ENCODE results near the gene SNAPC2. TPM values are rescaled to one million over a fixed set of nuclear protein-coding genes. Genes with fewer than 3 reads are reported as not detected.

The SNAPC2 gene
- total and polyA plus RNA-seq, 5 donors from 2014 or later = 12.1 to 22.1 (median 17.2) TPM

- H3K27ac Mint-ChIP-seq = no peak within 1 kb of the TSS
These were observed 45.9 kb upstream of the SNAPC2 start, which contains the start of gene PRR36 for GRCh38 chr19:7874076-7874896. Gene PRR36, minus strand, starts transcription at chr19:7874390. Its CDS starts 701 bp downstream, at chr19:7873689.

GRCh38 chr19:7874897-7875273, 45.3 kb upstream of the SNAPC2 start:
- Mint-ChIP-seq H3K36me3 (no peaks in the 10 kb centered on the region), H3K27me3 (peaks cover 39% of the 10 kb centered on the region), H3K9me3 (peaks cover 0 to 3% (median 0%) of the 10 kb centered on the region in 7 donors), H3K4me1 (peaks cover 0 to 34% (median 9%) of the 10 kb centered on the region in 4 donors), H3K4me3 (peak overlapping the region in 3 of 4 donors; percentile 25 to 72 (median 70)), H3K27ac (no peak overlapping the region)
- H3K4me3 ChIP-seq (ENCODE audit: low read depth, low read length) = no peak overlapping the region
- H3K36me3 ChIP-seq (ENCODE audit: control insufficient read depth, insufficient read depth, low read length) = no peaks in the 10 kb centered on the region
- H3K9me3 ChIP-seq (ENCODE audit: control insufficient read depth in 2 of 2, low read length in 2 of 2) = no peaks in the 10 kb centered on the region
- peaks cover 39% of the 10 kb centered on the region for H3K4me1 ChIP-seq (ENCODE audit: control insufficient read depth, insufficient read depth, low read length, poor library complexity, severe bottlenecking)
- no peak overlapping the region for H3K27ac ChIP-seq (ENCODE audit: insufficient read depth, low read length, poor library complexity, severe bottlenecking)
- DNase-seq (peak in 1 of 3 donors; percentile 35), ATAC-seq (ENCODE audit: low read depth in 2 of 2) (no peak)
- H3K27me3 ChIP-seq (ENCODE audit: control insufficient read depth, insufficient read depth, low read length) = peaks cover 4% of the 10 kb centered on the region

More at GRCh38 chr19:7874076-7874896, 45.9 kb upstream of the SNAPC2 start, which contains the start of gene PRR36:
- no peak within 1 kb of the TSS for H3K4me3 ChIP-seq (ENCODE audit: low read depth, low read length)
- no peaks in the 10 kb centered on the region for H3K36me3 ChIP-seq (ENCODE audit: control insufficient read depth, insufficient read depth, low read length)
- H3K27me3 Mint-ChIP-seq = peaks cover 39% of the 10 kb centered on the region
- H3K4me1 Mint-ChIP-seq = peaks cover 0 to 34% (median 9%) of the 10 kb centered on the region in 4 donors
- DNase-seq (no peak), ATAC-seq (ENCODE audit: low read depth in 2 of 2) (no peak)
- H3K36me3 Mint-ChIP-seq = no peaks in the 10 kb centered on the region
- peaks cover 0 to 3% (median 0%) of the 10 kb centered on the region in 7 donors for H3K9me3 Mint-ChIP-seq
- peaks cover 4% of the 10 kb centered on the region for H3K27me3 ChIP-seq (ENCODE audit: control insufficient read depth, insufficient read depth, low read length)
- H3K9me3 ChIP-seq (ENCODE audit: control insufficient read depth in 2 of 2, low read length in 2 of 2) = no peaks in the 10 kb centered on the region
- H3K4me1 ChIP-seq (ENCODE audit: control insufficient read depth, insufficient read depth, low read length, poor library complexity, severe bottlenecking) = peaks cover 45% of the 10 kb centered on the region
- peak within 1 kb of the TSS in 3 of 4 donors; percentile 25 to 84 (median 77) for H3K4me3 Mint-ChIP-seq
- no peak within 1 kb of the TSS for H3K27ac ChIP-seq (ENCODE audit: insufficient read depth, low read length, poor library complexity, severe bottlenecking)

- Histone ChIP-seq H3K36me3 (ENCODE audit: control insufficient read depth, insufficient read depth, low read length) (no peaks in the 10 kb centered on the region), H3K4me1 (ENCODE audit: control insufficient read depth, insufficient read depth, low read length, poor library complexity, severe bottlenecking) (peaks cover 21% of the 10 kb centered on the region), H3K9me3 (ENCODE audit: control insufficient read depth in 2 of 2, low read length in 2 of 2) (no peaks in the 10 kb centered on the region), H3K27me3 (ENCODE audit: control insufficient read depth, insufficient read depth, low read length) (peaks cover 2% of the 10 kb centered on the region), H3K27ac (ENCODE audit: insufficient read depth, low read length, poor library complexity, severe bottlenecking) (no peak overlapping the region), H3K4me3 (ENCODE audit: low read depth, low read length) (no peak overlapping the region)
- Mint-ChIP-seq H3K4me3 (no peak overlapping the region), H3K27me3 (peaks cover 26% of the 10 kb centered on the region), H3K27ac (no peak overlapping the region), H3K9me3 (peaks cover 0 to 3% (median 0%) of the 10 kb centered on the region in 7 donors), H3K4me1 (peaks cover 0 to 16% (median under 1%) of the 10 kb centered on the region in 4 donors), H3K36me3 (no peaks in the 10 kb centered on the region)
- no peak for DNase-seq
- no peak for ATAC-seq (ENCODE audit: low read depth in 2 of 2)
These were observed 42.8 kb upstream of the SNAPC2 start for GRCh38 chr19:7877249-7877836.

- Mint-ChIP-seq H3K4me3 (no peak overlapping the region), H3K9me3 (peaks cover 0 to 3% (median 0%) of the 10 kb centered on the region in 7 donors), H3K27me3 (peaks cover 17% of the 10 kb centered on the region), H3K27ac (no peak overlapping the region), H3K4me1 (peaks cover 0 to 7% (median 0%) of the 10 kb centered on the region in 4 donors), H3K36me3 (no peaks in the 10 kb centered on the region)
- Histone ChIP-seq H3K4me1 (ENCODE audit: control insufficient read depth, insufficient read depth, low read length, poor library complexity, severe bottlenecking) (peaks cover 8% of the 10 kb centered on the region), H3K9me3 (ENCODE audit: control insufficient read depth in 2 of 2, low read length in 2 of 2) (no peaks in the 10 kb centered on the region), H3K27me3 (ENCODE audit: control insufficient read depth, insufficient read depth, low read length) (peaks cover 2% of the 10 kb centered on the region), H3K27ac (ENCODE audit: insufficient read depth, low read length, poor library complexity, severe bottlenecking) (no peak overlapping the region), H3K4me3 (ENCODE audit: low read depth, low read length) (no peak overlapping the region), H3K36me3 (ENCODE audit: control insufficient read depth, insufficient read depth, low read length) (no peaks in the 10 kb centered on the region)
- ATAC-seq (ENCODE audit: low read depth in 2 of 2) = no peak
- DNase-seq = no peak
These were observed 40.9 kb upstream of the SNAPC2 start for GRCh38 chr19:7879111-7879807.

GRCh38 chr19:7879836-7880235, 40.3 kb upstream of the SNAPC2 start:
- Histone ChIP-seq H3K9me3 (ENCODE audit: control insufficient read depth in 2 of 2, low read length in 2 of 2) (no peaks in the 10 kb centered on the region), H3K27me3 (ENCODE audit: control insufficient read depth, insufficient read depth, low read length) (peaks cover under 1% of the 10 kb centered on the region), H3K36me3 (ENCODE audit: control insufficient read depth, insufficient read depth, low read length) (no peaks in the 10 kb centered on the region), H3K4me3 (ENCODE audit: low read depth, low read length) (no peak overlapping the region), H3K27ac (ENCODE audit: insufficient read depth, low read length, poor library complexity, severe bottlenecking) (no peak overlapping the region), H3K4me1 (ENCODE audit: control insufficient read depth, insufficient read depth, low read length, poor library complexity, severe bottlenecking) (peaks cover 2% of the 10 kb centered on the region)
- Mint-ChIP-seq H3K9me3 (peaks cover 0 to 3% (median 0%) of the 10 kb centered on the region in 7 donors), H3K36me3 (no peaks in the 10 kb centered on the region), H3K27me3 (peaks cover 16% of the 10 kb centered on the region), H3K4me1 (peaks cover 0 to 5% (median 0%) of the 10 kb centered on the region in 4 donors), H3K27ac (no peak overlapping the region), H3K4me3 (no peak overlapping the region)
- ATAC-seq (ENCODE audit: low read depth in 2 of 2) = no peak
- DNase-seq = no peak

- H3K4me1 Mint-ChIP-seq = no peaks in the 10 kb centered on the region
These were observed 38.2 kb upstream of the SNAPC2 start for GRCh38 chr19:7881910-7882309.

GRCh38 chr19:7883105-7883504, 37.0 kb upstream of the SNAPC2 start:
- H3K27me3 ChIP-seq (ENCODE audit: control insufficient read depth, insufficient read depth, low read length) = no peaks in the 10 kb centered on the region
- Mint-ChIP-seq H3K4me1 (no peaks in the 10 kb centered on the region), H3K4me3 (no peak overlapping the region), H3K36me3 (no peaks in the 10 kb centered on the region), H3K27ac (no peak overlapping the region), H3K9me3 (peaks cover 0 to 1% (median 0%) of the 10 kb centered on the region in 7 donors), H3K27me3 (peaks cover 19% of the 10 kb centered on the region)
- ATAC-seq (ENCODE audit: low read depth in 2 of 2) = no peak
- H3K4me1 ChIP-seq (ENCODE audit: control insufficient read depth, insufficient read depth, low read length, poor library complexity, severe bottlenecking) = no peaks in the 10 kb centered on the region
- no peaks in the 10 kb centered on the region for H3K9me3 ChIP-seq (ENCODE audit: control insufficient read depth in 2 of 2, low read length in 2 of 2)
- H3K36me3 ChIP-seq (ENCODE audit: control insufficient read depth, insufficient read depth, low read length) = no peaks in the 10 kb centered on the region
- no peak for DNase-seq
- no peak overlapping the region for H3K27ac ChIP-seq (ENCODE audit: insufficient read depth, low read length, poor library complexity, severe bottlenecking)
- no peak overlapping the region for H3K4me3 ChIP-seq (ENCODE audit: low read depth, low read length)

More at GRCh38 chr19:7881910-7882309, 38.2 kb upstream of the SNAPC2 start:
- Mint-ChIP-seq H3K4me3 (no peak overlapping the region), H3K9me3 (peaks cover 0 to 1% (median 0%) of the 10 kb centered on the region in 7 donors), H3K27ac (no peak overlapping the region), H3K27me3 (peaks cover 12% of the 10 kb centered on the region), H3K36me3 (no peaks in the 10 kb centered on the region)
- H3K4me1 ChIP-seq (ENCODE audit: control insufficient read depth, insufficient read depth, low read length, poor library complexity, severe bottlenecking) = no peaks in the 10 kb centered on the region
- H3K27ac ChIP-seq (ENCODE audit: insufficient read depth, low read length, poor library complexity, severe bottlenecking) = no peak overlapping the region
- no peak for ATAC-seq (ENCODE audit: low read depth in 2 of 2)
- no peaks in the 10 kb centered on the region for H3K27me3 ChIP-seq (ENCODE audit: control insufficient read depth, insufficient read depth, low read length)
- DNase-seq = no peak
- H3K36me3 ChIP-seq (ENCODE audit: control insufficient read depth, insufficient read depth, low read length) = no peaks in the 10 kb centered on the region
- H3K4me3 ChIP-seq (ENCODE audit: low read depth, low read length) = no peak overlapping the region
- no peaks in the 10 kb centered on the region for H3K9me3 ChIP-seq (ENCODE audit: control insufficient read depth in 2 of 2, low read length in 2 of 2)

Measured in CD4-positive, CD25-positive, alpha-beta regulatory T cell (primary cell).